GM18519 (cell line): Measurements from ENCODE around the gene PARD3.
"Not testable (repeated sequence)": the region's sequence is repeated elsewhere in the genome, so short reads cannot be mapped to it uniquely, and the experiment has no call there.

ENCODE experiments used
- ATAC-seq: cut with Tn5 transposase; IDR thresholded peaks from one replicate; pipeline ENCODE4 v1.9.1; 2021; ENCODE audit warnings: mild to moderate bottlenecking, moderate library complexity; ENCODE audit not compliant: unreplicated experiment, low FRiP score

Gene PARD3

DNA sequence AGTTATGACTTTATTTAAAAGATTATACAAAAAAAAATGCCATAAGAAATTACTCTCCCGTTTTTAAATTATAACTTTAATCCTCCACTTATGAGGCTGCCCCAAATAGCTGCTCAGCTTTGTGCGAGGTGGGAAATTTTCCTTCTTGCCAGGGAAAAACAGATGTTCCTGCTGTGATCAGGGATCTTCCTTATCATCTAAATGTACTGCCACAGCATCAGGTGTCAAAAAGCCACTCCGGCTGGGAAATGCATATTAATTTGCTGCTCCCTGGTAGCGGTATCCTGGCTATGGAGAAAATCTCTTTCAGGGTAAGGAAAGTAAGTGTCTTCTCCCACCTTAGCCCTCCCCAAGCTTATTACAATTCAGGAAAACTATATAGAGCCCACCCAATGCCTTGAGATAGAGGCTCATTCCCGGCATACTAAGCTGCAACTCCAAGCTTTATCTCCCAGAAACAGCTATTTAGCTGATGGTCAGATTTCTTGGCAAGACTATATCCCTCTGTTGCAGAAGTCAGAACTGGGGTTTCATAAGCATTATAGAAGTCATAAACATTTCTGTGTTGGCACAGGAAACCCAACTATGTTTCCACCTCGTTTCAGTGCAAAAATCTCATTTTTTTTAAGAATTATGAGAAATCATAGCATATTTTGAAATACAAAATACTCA is 360.4 kb downstream of the PARD3 start:
- no peak for ATAC-seq

DNA sequence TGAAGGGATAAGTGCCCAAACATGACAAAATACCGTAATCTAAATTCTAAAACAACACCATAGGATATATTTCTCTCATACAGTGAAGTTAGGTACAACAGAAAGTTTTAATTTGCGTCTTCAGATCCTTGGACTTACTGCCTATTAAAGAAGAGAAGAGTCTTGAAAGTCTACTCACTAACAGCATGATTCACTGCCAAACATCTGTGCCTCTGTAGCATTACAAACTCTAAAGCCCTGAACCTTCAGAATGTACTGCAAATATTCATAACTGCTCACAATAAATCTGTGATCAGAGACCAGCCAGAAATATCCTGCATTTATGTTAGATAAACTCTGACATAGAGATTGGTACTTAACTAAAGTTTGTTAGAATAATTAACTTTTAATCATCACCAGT is 365.3 kb downstream of the PARD3 start:
- ATAC-seq: no peak

DNA sequence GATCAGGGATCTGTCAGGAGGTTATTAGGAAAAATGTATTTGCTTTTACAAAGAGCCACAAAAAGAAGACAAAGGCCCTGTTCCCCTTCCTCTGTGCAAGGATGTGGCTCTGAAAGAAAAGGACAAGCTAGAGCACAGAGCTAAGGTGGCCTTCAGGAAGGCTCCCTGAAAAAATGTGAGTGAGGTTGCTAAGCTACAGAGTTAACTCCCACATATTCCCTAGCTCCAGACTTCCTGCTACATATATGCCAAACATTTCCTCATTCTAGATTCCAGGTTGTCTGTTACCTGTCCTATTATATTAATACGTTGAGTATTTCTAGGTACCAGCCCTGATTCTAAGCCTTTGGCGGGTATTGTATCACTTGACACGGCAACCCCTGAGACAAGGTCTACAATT is 369.0 kb downstream of the PARD3 start:
- ATAC-seq: no peak

DNA sequence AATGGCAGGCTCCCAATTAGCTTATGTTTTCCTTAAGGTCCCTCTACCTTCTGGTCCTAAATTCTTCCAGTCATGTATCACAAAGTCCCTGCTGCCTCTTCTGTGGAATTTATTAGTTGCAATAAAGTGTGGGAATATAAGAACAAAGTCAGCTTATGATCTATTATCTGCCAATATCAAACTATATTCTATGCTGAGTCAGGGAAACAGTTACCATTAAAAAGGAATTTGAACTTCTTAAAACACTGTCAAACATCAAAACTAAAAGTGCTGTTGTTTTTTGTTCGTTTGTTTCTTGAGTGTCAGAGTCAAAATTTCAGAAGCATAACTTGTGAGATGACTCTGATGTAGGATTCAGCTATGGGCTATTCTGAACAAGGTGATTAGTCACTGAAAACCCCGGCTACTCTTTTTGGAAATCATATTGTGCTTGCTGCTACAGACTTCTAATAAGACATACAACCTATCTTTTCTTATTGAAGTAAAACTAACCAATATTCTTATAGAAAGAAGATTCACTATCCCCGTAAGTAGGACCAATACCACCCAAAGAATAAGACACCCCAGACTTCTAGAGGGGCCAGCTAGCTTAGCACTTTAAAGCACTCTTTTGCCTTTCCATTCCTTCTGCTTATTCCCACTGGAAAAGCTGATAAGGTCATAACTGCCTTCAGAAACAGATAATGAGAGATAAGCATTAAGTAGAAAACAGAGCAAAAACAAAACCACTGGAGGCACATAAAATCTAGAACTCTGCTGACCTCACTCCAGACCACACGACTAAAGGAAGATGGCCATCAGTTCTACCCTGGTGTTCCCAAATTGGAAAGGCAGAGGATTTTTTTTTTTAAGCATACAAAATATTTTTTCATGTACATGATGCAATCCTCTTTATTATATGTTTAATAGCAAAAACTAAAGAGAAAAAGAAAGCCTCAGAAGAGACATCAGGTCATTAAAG is 370.6 kb downstream of the PARD3 start:
- no peak for ATAC-seq

DNA sequence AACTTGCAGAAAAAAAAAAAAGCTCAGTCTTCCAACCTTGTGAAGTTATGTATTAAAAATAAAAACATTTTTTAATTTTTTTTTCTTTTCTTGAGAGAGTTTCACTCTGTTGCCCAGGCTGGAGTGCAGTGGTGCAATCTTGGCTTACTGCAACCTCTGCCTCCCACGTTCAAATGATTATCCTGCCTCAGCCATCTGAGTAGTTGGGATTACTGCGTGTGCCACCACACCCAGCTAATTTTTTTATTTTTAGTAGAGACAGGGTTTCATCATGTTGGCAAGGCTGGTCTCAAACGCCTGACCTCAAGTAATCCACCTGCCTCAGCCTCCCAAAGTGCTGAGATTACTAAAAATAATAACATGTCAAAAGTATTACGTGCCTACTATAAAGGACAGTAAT is 375.7 kb downstream of the PARD3 start:
- ATAC-seq: not testable (repeated sequence)

DNA sequence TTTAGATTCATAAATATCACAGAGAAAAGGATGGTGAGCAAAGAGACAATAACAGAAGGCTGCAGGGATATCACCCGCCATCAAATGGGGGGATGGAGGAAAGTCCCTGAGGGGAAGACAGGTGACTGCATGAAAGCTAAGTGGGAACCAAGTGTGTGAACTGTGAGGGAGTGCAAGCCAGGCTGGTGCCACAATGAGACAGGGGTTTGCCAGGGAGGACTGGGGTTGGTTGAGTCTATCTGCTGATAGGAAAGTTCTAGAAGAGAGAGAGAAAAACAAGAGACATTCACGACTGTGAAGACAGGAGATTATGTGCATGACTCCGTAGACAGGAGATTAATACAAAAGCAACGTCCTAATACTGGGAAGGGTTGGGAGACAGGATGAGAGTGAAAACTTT is 376.4 kb downstream of the PARD3 start:
- ATAC-seq: no peak

DNA sequence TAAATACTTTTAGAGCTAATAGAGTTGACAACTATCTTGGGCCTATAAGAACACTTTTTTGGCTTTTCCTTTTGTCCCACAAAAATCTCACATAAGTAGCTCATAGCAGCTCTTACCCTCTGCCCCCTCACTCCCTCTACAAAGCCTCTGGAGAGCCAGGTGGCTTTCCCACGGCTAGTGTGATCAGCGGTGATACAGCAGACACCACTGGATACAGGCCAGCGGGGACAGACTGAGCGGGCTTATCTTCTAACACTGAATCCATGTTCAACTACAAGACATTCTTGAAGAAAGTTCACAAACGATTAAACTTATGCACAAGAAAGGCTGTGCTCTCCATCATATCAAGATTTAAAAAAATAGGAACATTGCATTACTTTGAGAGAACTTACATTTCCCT is 377.2 kb downstream of the PARD3 start:
- ATAC-seq: no peak

DNA sequence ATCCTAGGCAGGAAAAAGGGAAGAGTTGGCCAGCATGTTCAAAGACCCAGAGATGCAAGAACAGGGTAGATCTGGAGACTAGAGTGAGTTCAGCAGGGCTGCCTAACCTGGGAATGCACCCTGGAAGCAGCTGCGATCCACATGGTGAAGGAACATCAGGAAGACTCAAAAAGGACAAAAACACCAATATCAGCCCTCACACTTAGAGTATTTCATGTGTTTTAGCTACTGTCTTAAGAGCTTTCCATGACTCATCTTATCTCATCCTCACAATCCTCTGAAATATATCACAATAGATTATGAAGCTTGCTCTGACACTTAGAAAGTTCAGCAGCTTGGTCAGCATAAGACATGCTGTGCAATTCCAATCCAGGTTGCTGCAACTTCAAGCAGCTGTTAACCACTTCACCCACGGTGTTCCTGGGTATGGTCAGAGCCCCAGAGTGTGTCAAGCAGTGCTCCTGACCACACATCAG is 380.9 kb downstream of the PARD3 start:
- no peak for ATAC-seq

DNA sequence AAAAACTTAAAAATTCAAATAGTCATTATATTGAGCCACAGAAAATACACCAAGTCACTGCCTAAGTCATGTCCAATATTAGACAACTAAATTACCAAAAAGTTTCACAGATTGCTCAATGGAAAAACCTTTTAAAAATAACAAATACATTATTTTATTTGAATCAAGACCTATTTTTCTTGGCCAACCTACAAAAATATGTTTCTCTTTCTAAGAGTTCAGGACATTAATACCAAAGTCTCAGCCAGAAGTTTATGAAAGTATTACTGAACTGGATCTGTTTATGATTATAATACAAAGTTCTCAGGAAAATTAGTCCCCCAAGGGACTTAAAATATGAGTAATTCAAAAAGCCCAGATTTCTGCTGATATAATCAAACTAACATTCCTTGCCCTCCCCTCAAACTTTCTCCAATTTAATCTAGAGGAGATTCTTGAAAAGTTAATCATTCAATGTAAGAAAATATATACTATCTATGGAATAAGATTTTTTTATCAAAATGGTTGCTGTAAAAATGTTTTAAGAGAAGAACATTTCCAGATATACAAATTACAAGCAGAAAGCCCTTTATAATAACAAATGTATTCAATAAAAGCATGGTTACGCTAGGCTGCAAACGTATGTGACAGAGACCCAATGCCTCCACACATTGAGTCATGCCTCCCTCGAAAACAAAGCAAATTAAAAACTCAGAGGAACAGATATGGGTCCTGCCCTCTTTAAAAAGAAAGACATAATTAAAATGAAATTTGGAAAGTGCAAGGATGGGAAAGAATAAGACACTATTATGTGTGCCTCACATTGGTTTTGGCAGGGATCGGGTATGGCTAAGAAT is 381.6 kb downstream of the PARD3 start:
- ATAC-seq: no peak

DNA sequence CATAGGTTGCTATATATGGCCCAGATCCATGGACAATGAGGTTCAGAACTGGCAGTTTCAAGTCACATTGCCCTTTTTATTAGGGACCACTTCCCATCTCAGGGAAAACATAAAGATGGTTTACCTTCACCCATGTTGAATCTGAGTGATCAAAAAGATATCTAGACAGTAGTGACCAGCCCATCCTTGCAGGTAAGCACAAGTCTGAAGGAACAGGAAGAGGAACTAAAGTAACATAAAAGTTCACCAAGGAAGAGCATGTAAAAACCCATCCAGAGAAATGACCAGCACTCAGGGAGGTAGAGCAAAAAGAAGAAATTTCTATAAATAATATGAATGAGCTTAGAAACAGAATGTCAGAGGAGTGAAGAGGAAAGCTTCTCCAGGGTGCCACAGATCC is 382.5 kb downstream of the PARD3 start:
- no peak for ATAC-seq

DNA sequence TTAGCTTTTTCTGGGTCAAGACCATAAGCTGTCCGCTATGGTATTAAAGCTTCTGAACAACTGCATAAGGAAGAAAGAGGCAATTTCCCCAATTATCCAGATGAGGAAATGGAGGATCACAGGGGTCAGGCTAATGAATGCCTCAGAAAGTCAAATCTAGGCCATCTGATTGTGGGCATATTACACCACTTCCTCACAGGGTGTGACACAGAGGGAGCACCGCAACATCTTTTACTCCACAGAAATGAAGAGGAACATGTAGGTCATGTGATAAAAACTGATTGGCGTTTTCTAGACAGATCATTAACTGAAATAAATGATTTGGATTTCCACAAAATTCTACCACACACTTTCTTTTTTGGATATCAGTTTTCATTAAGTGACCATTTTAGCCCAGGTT is 384.4 kb downstream of the PARD3 start:
- ATAC-seq: no peak

DNA sequence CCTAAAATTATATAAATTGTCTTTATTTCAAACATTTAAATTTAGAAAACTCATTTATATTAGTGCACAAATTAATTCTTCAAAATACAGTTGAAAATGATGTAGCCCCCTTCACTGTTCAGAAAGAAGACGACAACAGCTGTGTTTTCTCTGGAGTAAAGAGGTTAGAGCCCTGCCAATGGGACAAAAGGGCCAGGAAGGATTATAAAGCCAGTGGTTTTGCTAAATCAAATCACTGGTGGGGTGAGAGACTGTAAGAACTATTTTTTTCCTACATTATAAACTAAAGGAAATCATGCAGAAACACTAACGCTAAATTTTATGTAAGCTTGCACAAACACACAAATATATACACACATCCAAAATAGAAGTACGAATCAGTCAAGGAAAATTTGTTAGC is 386.6 kb downstream of the PARD3 start:
- no peak for ATAC-seq

DNA sequence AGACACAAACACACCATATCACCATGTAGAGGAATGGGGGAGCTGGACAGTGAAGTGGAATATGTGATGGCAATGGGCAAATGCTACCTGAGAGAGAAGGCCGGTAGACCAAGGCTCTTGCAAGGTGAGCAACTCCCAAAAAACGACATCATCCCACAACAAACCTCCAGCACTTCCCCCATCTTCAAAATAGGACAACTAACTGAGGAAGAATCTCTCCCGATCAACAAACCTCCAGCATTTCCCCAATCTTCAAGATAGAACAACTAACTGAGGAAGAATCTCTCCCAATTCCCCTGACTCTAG is 387.2 kb downstream of the PARD3 start:
- ATAC-seq: no peak

DNA sequence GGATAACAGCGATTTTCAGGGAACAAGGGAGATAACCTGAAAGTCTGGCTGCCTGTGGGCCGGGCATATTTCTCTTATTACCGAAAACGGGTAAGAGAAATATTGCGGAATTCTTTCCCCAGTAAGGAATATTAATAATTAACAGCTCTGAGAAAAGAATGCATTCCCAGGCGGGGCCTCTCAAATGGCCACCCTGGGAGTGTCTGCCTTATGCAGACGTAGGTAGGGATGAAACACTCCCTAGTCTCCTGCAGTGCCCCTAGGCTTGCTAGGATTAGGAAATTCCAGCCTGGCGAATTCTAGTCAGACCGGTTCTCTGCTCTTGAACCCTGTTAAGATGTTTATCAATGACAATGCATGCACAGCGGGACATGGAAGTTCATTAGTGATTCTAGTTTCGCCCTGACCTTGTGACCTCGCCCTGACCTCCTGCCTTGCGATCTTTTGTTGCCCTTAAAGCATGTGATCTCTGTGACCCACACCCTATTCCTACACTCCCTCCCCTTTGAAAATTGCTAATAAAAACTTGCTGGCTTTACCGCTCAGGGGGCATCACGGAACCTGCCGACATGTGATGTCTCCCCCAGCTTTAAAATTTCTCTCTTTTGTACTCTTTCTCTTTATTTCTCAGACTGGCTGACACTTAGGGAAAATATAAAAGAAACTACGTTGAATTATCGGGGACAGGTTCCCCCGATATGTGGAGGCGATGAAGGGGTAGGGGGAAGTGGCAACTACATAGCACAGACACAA is 387.8 kb downstream of the PARD3 start:
- not testable (repeated sequence) for ATAC-seq

DNA sequence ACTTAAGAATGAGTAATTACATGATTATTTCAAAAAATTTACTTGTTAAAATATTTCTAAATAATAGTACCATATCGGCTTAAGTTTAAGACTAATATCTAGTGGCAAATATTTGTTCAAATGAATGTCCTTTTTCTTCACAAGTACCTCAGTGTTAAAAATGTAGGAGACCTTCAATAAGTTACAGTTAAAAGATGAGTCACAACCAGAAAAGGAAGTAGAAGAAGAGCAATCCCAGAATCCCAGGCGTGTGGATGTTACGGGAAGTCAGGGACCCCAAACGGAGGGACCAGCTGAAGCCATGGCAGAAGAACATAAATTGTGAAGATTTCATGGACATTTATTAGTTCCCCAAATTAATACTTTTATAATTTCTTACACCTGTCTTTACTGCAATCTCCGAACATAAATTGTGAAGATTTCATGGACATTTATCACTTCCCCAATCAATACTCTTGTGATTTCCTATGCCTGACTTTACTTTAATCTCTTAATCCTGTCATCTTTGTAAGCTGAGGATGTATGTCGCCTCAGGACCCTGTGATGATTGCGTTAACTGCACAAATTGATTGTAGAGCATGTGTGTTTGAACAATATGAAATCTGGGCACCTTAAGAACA is 388.4 kb downstream of the PARD3 start:
- not testable (repeated sequence) for ATAC-seq

DNA sequence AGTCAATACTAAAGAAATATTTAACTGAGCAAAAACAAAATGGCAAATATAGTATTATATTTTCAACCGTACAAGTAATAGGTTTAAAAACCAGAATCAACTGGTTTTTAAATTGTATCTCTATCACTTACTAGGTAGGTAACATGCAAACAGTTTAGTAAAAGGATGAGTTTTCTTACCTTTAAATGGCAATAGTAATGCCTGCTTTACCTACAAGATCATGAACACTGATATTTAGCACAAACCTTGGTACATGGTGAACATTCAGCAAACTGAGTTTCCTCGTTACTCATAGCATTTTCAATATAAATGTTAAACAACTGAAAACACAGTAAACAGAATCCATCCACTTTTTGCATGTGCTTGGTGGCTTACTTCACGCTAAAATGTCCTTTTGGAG is 389.1 kb downstream of the PARD3 start:
- no peak for ATAC-seq

DNA sequence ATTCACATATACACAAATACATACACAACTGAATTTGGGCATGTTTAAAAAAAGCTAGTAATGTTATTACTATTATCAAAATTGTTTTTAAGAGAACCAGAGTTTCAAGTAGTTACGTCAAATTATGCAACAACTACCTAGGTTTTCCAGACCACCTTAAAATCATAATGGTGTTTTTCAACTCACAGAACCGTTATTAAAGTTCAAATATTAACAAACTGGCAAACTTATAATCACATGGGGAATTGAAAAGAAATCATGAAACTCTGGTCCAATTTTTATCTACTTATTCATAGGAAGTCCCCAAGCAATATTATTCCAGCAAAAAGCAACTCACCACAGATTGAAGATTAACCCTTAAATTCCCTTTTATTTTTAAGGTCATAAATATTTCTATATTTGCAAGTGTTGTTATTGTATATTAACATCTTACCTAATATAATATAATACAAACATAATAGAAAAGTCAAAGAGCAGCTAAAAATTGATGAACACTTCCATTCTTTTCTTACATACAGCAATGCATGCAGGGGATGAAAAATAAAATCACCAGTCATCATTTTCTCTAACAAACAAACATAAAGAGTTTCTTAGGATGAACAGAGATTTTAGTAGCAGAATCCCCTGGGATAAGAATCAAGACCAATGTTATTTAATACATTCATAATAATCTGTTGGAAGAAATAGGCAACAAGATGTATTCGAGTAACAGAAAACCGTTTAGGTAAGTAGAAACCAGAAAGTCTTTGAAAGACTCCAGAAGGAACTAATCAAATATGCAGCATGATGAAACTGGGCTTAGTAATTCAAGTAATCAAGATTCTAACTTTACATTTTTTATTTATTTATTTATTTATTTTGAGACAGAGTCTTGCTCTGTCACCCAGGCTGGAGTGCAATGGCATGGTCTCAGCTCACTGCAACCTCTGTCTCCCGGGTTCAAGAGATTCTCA is 391.1 kb downstream of the PARD3 start:
- no peak for ATAC-seq

DNA sequence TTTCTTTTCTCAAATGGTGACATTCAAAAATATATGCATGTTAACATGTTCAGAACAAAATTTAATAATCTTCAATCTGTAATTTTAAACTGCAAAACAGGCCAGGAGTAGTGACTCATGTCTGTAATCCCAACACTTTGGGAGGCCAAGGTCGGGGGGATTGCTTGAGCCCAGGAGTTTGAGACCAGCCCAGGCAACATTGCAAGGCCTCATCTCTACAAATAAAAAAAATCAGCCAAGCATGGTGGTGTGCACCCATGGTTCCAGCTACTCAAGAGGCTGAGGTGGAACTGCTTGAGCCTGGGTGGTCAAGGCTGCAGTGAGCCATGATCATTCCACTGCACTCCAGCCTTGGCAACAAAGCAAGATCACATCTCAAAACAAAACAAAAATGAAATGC is 394.3 kb downstream of the PARD3 start:
- no peak for ATAC-seq

DNA sequence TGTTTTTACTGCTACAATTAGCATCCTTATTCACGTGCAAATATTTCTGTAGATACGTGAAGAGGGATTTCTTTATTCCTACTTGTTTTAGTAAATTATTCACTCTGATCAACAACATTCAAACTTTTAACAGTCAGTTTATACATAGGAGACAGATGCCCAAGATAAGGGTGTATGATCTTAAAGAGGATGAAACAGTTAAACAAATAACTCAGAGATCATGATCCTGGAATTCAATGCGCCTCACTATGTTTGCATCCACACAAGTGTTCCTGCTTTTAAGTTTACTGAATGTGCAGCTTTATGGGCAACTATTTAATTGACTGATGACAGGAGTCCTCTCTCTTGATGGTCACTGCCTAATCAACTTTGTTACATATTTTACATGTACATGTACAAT is 394.8 kb downstream of the PARD3 start:
- no peak for ATAC-seq
